Heart right ventricle (tissue), 16 donors: ENCODE data around the gene MLLT3. TPM values are rescaled to one million over a fixed set of nuclear protein-coding genes. Genes with fewer than 3 reads are reported as not detected.

Experiments
- ATAC-seq, 8 donors: fragments of 200-7000 bp; cut with Tn5 transposase; one replicate each; pipeline ENCODE4 v1.9.1; 2020; ENCODE audit warnings: mild to moderate bottlenecking in 8 of 8, moderate library complexity in 8 of 8, moderate number of reproducible peaks in 1 of 8
- DNase-seq, 2 donors: peaks; one replicate each; pipeline ENCODE4 v3.0.0-alpha.2; 2020
- H3K27ac ChIP-seq, 10 donors: fragments of 200-600 bp; sonication (generic) in 2 of 10; one replicate each; pipeline versions ENCODE4 v1.5.0 to v1.8.0; 2020 to 2022; ENCODE audit warnings: mild to moderate bottlenecking in 3 of 10
- H3K27me3 ChIP-seq, 7 donors: fragments of 200-600 bp; one replicate each; pipeline ENCODE4 v1.8.0; 2021 to 2022; ENCODE audit warnings: mild to moderate bottlenecking in 2 of 7
- H3K36me3 ChIP-seq, 9 donors: fragments of 200-600 bp; sonication (generic) in 1 of 9; one replicate each; pipeline versions ENCODE4 v1.5.0 to v1.8.0; 2020 to 2022; ENCODE audit warnings: mild to moderate bottlenecking in 2 of 9
- H3K4me1 ChIP-seq, 9 donors: fragments of 200-600 bp; sonication (generic) in 1 of 9; one replicate each; pipeline versions ENCODE4 v1.5.0 to v1.8.0; 2020 to 2022; ENCODE audit warnings: mild to moderate bottlenecking in 4 of 9
- H3K4me3 ChIP-seq, 10 donors: fragments of 200-600 bp; sonication (generic) in 2 of 10; one replicate each; pipeline versions ENCODE4 v1.5.0 to v1.8.0; 2020 to 2022; ENCODE audit warnings: mild to moderate bottlenecking in 7 of 10, moderate library complexity in 2 of 10
- H3K9me3 ChIP-seq, 11 donors: fragments of 200-600 bp in 10 of 11; sonication (generic) in 2 of 11; one replicate each; pipeline versions ENCODE4 v1.5.0 to v1.8.0; 2013 to 2022; ENCODE audit warnings: mild to moderate bottlenecking in 2 of 11, control low read depth in 1 of 11, moderate library complexity in 1 of 11
- CTCF ChIP-seq, 9 donors: fragments of 200-600 bp; sonication (generic) in 2 of 9; IDR thresholded peaks; one replicate each; pipeline versions ENCODE4 v1.5.0 to v1.8.0; 2021 to 2022; ENCODE audit warnings: antibody characterized with exemption in 9 of 9, mild to moderate bottlenecking in 5 of 9, moderate library complexity in 1 of 9
- WGBS, 2 donors: extraction: QIAGEN DNeasy Blood & Tissue Kit; methylation state at CpG; one replicate each; pipeline ENCODE4 v1.1.7; 2013; ENCODE audit warnings: inconsistent platforms in 1 of 2; 5-methylcytosine and 5-hydroxymethylcytosine counted together
- intact Hi-C, 10 donors: fragments of 100-400 bp; cut with DNase I; formaldehyde crosslinking; loops; one replicate each; pipeline versions ENCODE4 v1.11.1 to v1.14.2; 2022
- polyA plus RNA-seq, 2 donors: library from polyadenylated mRNA; stranded (reverse); fragments of 200-250 nt; gene quantifications; one replicate each; pipeline ENCODE4 v1.2.3, GENCODE V29; 2013
- total RNA-seq, 10 donors: library from RNA; stranded (reverse); fragmentation: NEBNext Ultra II Directional in 3 of 10; extraction: Animal tissue kit (Norgen Biotek cat#: 25700) in 3 of 10; gene quantifications; one replicate each; pipeline versions ENCODE4 v1.2.1 to v1.2.4, GENCODE V29; 2021 to 2023
- donor health status: Arrhythmogenic right ventricular cardiomyopathy.
- donor health status: ischemic (EF 13 %, LVEDD 7.1; RV severe dilation, severe dysfunction).
- donor health status: healthy with polysubstance abuse.
- donor health status: DM: no; HTN: yes; CAD: no.
- donor health status: DM: no; HTN: no; CAD: no.
- donor health status: ischemic (EF 25% LVEDD 6.9; RV normal size, moderate dysfunction).
- donor health status: ischemic (EF 25% LVEDD 5.7; RV mildly dilated, moderate dysfunction).
- donor health status: healthy.
- donor health status: DM: yes; HTN: yes; CAD: no.
- donor health status: Ischemic cardiomyopathy.
- donor health status: ischemic (EF 35%, LVEDD 5.7; RV mildly dilated, moderate dysfunction).
- donor health status: nonischemic (EF 11% LVEDD 7.7; RV severe dilation, severe dysfunction).
- donor health status: DM: yes; HTN: yes; CAD: no.
- donor health status: PGD.
- donor health status: ischemic (EF 29% LVEDD 5.4; RV normal size, mild dysfunction).
- donor health status: nonischemic (EF 23%, LVEDD 6.1; RV moderate dilation, normal function).

The MLLT3 gene
- total and polyA plus RNA-seq, 12 donors: 4.3 to 22.7 (median 13.5) TPM

DNA sequence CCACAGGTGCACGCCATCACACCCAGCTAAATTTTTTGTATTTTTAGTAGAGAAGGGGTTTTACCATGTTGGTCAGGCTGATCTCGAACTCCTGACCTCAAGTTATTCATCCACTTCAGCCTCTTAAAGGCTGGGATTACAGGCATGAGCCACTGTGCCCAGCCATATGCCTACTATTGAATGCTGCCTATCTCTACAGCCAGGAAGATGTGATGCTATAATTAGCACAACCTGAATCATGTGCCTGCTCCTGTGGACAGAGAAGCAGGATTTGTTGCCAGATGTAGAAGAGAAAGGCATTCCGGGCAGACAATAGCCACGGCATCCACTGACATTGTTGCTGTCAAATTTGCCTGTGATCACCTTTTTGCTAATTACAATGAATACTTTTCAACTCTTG is 24.4 kb upstream of the MLLT3 start:
- Histone ChIP-seq H3K9me3 (peaks cover 0 to 9% (median 0%) of the 10 kb centered on the region in 11 donors), H3K36me3 (no peaks in the 10 kb centered on the region), H3K4me1 (no peaks in the 10 kb centered on the region), H3K27me3 (no peaks in the 10 kb centered on the region), H3K4me3 (no peak overlapping the region), H3K27ac (peak overlapping the region in 2 of 10 donors; percentile 43 to 46)
- ATAC-seq (peak; percentile 76 to 98 (median 90)), DNase-seq (peak in 1 of 2 donors; percentile 28)
- WGBS, 2 donors: 58 to 64% methylated on average over 4 of the region's 4 CpGs
- intact Hi-C loops: no loop called here
- no peak for TF ChIP-seq CTCF (IDR thresholded peaks at IDR 0.05)

DNA sequence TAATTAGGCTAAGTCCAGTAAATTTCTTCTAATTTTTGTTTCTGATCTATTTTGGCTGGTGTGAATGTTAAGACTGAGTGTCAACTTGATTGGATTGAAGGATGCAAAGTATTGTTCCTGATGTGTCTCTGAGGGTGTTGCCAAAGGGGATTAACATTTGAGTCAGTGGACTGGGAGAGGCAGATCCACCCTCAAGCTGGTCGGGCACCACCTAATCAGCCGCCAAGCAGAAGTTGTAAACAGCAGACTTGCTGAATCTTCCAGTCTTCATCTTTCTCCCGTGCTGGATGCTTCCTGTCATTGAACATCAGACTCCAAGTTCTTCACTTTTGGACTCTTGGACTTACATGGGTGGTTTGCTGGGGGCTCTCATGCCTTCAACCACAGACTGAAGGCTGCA is 21.4 kb upstream of the MLLT3 start:
- H3K4me3 ChIP-seq: no peak overlapping the region
- no peak for TF ChIP-seq CTCF (IDR thresholded peaks at IDR 0.05)
- H3K27ac ChIP-seq: no peak overlapping the region
- WGBS, 2 donors: 81 to 85% methylated on average over 3 of the region's 3 CpGs
- no peaks in the 10 kb centered on the region for H3K36me3 ChIP-seq
- no peaks in the 10 kb centered on the region for H3K27me3 ChIP-seq
- H3K4me1 ChIP-seq: peaks cover 0 to 4% (median 0%) of the 10 kb centered on the region in 9 donors
- intact Hi-C loops: no loop called here
- H3K9me3 ChIP-seq: peaks cover 0 to 6% (median 0%) of the 10 kb centered on the region in 11 donors
- ATAC-seq: no peak
- no peak for DNase-seq

DNA sequence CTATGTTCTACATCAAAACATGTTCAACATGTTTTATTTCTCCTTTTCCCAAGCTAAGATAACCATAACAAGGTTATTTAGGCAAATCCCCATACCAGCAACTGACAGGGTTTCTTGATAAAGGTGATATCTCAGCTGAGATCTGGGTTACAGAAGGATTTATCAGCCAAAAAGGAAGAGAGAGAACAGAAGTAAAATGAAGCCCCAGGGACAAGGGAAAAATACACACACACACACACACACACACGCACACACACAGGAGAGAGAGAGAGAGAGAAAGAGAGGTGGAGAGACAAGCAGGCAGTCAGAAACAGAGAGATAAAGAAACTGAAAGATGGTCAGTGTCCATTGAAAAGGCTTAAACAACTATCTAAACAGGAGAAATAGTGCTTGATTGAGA is 19.7 kb upstream of the MLLT3 start:
- WGBS, 2 donors: 56 to 86% methylated on average over 1 of the region's 1 CpG
- H3K27ac ChIP-seq: no peak overlapping the region
- no peak for TF ChIP-seq CTCF (IDR thresholded peaks at IDR 0.05)
- peaks cover 0 to 4% (median 0%) of the 10 kb centered on the region in 9 donors for H3K4me1 ChIP-seq
- no peaks in the 10 kb centered on the region for H3K36me3 ChIP-seq
- DNase-seq: no peak
- intact Hi-C loops: loop anchor here in 1 of 10 donors (1.0 kb wide), 1 partner anchor 35 kb away; no protein-coding TSS in a partner anchor
- ATAC-seq: no peak
- H3K4me3 ChIP-seq: no peak overlapping the region
- H3K9me3 ChIP-seq: no peaks in the 10 kb centered on the region
- H3K27me3 ChIP-seq: no peaks in the 10 kb centered on the region

DNA sequence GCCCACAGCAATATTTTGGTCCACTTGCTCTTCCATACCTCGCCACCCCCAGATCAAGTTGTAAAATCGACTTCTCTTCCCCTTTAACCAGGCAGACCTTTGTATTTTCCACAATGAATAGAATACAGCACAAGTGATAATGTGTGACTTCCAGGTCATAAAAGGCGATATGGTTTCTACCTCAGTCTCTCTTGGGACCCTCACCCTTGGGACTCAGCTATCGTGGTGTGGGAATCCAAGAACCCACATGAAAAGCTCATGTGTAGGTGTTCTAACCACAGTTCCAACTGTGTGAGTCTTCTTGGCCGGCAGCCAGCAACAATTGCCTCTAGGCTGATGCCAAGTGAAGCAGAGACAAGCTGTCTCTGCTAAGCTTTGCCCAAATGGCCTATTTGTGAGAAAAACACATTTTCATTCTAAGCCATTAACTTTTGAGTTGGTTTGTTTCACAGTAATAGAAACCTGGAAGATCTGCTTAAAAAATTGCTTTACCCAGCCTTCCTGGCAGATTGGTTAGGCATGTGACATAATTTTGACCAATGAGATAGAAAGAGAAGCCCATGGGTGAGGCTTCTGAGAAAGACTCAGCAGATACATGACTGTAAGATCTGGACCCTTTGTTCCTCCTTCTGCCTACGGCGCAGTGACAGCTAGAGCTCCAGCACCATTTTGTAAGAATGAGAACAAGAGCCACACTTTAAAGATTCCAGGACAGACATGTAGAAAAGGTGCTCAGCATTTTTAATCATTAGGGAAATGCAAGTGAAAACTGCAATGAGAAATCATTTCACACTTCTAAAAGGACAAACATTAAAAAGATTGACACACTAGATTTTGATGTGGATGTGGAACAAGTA is 18.3 kb upstream of the MLLT3 start:
- H3K4me3 ChIP-seq: no peak overlapping the region
- WGBS, 2 donors: 76 to 77% methylated on average over 7 of the region's 7 CpGs
- no peak overlapping the region for H3K27ac ChIP-seq
- peak in 1 of 8 donors; percentile 33 for ATAC-seq
- no peak for TF ChIP-seq CTCF (IDR thresholded peaks at IDR 0.05)
- no peaks in the 10 kb centered on the region for H3K36me3 ChIP-seq
- peak; percentile 44 to 61 for DNase-seq
- H3K4me1 ChIP-seq: peaks cover 0 to 4% (median 0%) of the 10 kb centered on the region in 9 donors
- no peaks in the 10 kb centered on the region for H3K9me3 ChIP-seq
- H3K27me3 ChIP-seq: no peaks in the 10 kb centered on the region
- intact Hi-C loops: no loop called here
